ENCODE measurements around the gene VGLL4.
"Not testable (repeated sequence)": the region's sequence is repeated elsewhere in the genome, so short reads cannot be mapped to it uniquely, and the experiment has no call there.

VGLL4 gene, protein sequence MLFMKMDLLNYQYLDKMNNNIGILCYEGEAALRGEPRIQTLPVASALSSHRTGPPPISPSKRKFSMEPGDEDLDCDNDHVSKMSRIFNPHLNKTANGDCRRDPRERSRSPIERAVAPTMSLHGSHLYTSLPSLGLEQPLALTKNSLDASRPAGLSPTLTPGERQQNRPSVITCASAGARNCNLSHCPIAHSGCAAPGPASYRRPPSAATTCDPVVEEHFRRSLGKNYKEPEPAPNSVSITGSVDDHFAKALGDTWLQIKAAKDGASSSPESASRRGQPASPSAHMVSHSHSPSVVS

GRCh38 chr3:11643605-11644087 lies at the start of gene VGLL4:
Gene VGLL4 (minus strand): TSS chr3:11643915. CDS start chr3:11643518, 397 bp downstream.
- peak; percentile 91 to 94 for DNase-seq

DNA sequence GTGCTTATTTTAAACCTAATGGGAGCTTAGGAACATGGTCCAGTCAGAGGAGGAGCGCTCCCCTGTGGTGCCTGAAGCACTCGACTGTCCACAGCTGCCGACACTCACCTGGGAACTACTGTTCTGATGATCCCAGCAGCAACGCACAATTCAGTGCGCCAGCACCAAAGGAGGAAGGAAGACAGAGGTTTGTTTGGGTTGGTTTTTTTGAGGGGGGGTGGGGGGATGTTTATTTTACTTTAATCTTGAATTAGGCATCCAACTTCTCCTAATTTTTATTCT lies 48.8 kb upstream of the VGLL4 start:
- no peak for DNase-seq

- DNase-seq: no peak
These were observed 48.2 kb upstream of the VGLL4 start for GRCh38 chr3:11691767-11692531.

GRCh38 chr3:11690863-11691766 lies 47.4 kb upstream of the VGLL4 start:
- DNase-seq: no peak

DNA sequence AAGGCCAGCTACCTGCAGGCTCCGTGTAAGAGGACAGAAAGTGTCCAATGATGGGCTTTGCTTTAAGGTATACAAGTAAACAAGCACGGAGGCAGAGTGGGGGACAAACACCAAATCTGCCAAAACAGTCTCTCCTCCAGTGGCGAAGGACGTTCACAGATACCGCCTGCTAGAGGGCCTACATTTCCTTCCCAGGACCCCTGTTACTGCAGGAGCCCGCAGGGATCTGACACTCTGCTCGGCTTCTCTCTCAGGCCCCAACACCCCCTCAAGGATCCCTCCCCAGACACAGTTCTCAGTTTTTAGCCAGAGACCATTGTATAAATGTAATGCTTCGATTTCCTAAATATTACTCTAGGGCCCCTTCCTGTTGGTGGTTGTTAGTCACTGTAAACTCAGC lies 46.0 kb upstream of the VGLL4 start:
- DNase-seq: no peak

GRCh38 chr3:11684980-11685379 lies 41.3 kb upstream of the VGLL4 start:
- DNase-seq: not testable (repeated sequence)

DNA sequence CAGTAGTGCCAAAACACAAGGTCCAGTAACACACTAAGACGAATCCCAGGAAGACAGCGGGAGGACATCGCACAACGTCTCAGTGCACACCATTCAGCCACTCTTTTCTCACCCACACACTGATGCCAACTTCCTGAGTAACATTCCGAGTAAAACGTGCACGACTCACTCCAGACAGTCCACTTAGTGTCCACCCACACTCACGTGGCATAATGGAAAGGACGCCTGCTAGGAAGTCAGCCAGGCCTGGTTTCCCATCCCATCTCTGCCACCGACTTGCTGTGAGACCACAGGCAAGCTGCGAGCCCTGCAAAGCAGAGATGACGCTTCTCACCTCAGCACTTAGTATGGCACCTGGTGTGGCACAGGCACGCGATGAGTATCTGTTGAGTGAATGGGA lies 36.8 kb upstream of the VGLL4 start:
- DNase-seq: no peak

- DNase-seq: no peak
These were observed 36.2 kb upstream of the VGLL4 start for GRCh38 chr3:11679964-11680363.

DNA sequence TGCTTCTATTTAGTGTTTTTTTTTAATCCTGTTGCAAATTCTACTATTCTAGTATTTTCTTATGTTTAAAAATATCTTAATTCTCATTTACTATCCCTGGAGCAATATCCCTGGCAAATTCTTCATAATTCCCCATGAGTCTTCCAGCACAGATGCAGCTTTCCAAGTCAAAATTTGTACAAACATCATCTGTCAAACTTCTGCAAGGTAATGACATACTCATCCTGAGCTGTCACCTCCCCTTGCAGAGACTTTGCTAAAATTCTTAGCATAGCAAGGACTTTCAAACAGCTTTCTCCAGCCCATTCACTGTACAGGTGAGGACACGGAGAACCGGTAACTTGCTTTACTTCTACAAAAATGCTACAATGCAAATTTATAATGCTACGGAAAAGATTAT lies 28.6 kb upstream of the VGLL4 start:
- DNase-seq: no peak

GRCh38 chr3:11671648-11672100 lies 28.0 kb upstream of the VGLL4 start:
- peak; percentile 52 to 55 for DNase-seq

DNA sequence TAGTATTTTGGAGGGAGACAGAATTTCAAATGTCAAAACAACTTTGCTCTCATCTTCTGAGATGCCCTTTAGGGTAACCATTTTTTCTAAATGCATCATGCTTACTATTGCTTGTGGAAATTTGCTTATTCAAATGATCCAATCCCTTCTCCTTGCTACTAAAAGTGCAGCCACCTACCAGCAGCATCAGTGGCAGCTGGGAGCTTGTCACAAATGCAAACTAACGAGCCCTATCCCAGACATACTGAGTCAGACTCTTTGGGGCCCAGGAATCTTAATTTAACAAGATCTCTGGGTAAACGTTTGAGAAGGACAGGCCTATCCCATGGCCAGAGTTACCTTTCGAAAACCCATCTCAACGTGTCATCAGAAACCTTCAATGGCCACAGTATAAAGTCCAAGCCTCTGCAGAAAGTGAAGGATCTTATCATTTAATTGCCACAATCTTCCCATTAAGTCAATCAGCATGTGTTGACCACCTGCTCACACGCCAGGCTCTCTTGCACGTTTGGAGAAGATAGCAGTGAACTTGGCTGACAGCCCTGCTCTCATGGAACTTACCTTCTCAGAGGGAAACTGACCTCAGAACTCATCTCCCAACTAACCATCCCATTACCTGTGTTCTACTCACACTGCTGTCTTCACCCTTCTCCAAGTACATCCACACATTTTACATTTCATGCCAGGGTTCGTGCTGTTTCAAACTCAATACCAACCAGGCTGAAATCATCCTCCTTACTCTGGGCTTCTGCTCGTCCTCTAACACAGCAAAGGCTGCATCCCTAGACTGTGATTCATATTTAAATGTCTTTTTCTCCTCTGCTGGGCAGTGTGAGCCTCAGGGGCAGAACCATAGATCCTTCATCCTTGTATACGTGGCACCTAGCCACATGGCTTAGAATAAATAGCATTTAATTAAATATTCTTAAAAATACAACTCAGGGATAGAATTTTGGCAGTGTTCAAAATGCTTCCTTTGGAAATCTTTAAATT lies 24.8 kb upstream of the VGLL4 start:
- DNase-seq: no peak

GRCh38 chr3:11665331-11665730 lies 21.6 kb upstream of the VGLL4 start:
- DNase-seq: no peak

GRCh38 chr3:11662392-11662990 lies 18.8 kb upstream of the VGLL4 start:
- no peak for DNase-seq

GRCh38 chr3:11661827-11662226 lies 18.1 kb upstream of the VGLL4 start:
- peak; percentile 60 to 68 for DNase-seq

GRCh38 chr3:11661052-11661656 lies 17.4 kb upstream of the VGLL4 start:
- no peak for DNase-seq

- no peak for DNase-seq
These were observed 16.5 kb upstream of the VGLL4 start for GRCh38 chr3:11660242-11660641.

GRCh38 chr3:11658180-11658579 lies 14.5 kb upstream of the VGLL4 start:
- DNase-seq: no peak

- DNase-seq: peak; percentile 21 to 32
These were observed 11.6 kb upstream of the VGLL4 start for GRCh38 chr3:11655196-11655928.

- DNase-seq: no peak
These were observed 10.5 kb upstream of the VGLL4 start for GRCh38 chr3:11654166-11654565.

- DNase-seq: no peak
These were observed 9.8 kb upstream of the VGLL4 start for GRCh38 chr3:11653298-11654055.
